Right hindlimb (tissue), 1 donor: ENCODE results near the gene PPIB.
A peak's percentile ranks its signal among the peaks of the same experiment; 100 is the strongest.

ENCODE experiments used
- DNase-seq: peaks from one replicate; pipeline ENCODE4 v3.0.0-alpha.2; 2018

Gene PPIB

DNA sequence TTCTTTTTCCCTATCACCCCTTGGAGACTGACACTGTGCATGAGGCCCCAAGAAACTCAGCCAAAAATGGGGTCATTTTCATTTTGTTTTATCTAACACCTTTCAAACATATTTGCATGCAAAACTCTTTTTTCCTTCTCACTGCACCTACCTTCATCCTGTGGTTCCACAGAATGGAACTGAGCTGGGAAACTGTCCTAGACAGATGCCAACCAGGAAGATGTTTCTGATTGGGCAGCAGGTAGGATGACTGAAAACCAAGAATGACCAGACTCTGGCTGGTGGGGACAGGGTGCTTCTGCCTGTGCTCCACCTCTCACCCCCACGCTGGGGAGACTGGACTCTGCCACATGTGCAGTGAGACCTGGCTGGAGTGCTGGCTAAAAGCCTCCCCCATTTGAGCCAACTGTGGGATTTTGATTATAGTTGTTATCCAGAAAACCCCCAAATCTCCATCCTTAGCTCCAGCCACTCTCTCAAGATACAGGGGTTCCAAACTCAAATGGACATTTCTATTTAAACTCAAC, 5.2 kb downstream of the PPIB start:
- DNase-seq: no peak

DNA sequence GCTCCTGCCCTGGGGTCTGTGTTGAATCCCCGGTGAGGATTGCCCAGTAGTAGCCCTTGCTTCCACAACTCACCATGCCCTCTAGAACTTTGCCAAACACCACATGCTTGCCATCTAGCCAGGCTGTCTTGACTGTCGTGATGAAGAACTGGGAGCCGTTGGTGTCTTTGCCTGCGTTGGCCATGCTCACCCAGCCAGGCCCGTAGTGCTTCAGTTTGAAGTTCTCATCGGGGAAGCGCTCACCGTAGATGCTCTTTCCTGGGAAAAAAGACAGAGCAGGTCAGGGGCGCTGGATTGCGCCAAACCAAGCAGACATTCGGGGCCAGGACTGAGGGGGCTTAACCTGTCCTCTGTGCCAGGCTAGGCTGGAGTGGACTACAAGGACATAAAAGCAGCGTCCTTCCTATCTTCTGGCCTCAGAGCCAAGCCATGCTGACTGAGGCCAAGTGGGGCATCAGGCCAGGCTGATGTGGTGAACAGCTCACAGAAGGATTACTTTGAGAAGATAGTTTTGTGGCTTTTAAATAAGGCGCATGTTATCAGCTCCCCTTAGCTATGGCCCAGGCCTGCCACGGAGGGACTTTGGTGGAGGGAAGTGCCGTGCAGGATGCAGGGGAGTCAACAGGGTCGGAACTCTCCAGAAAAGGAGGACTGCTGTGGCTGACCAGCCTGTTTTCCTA, 6.0 kb downstream of the PPIB start:
- no peak for DNase-seq

DNA sequence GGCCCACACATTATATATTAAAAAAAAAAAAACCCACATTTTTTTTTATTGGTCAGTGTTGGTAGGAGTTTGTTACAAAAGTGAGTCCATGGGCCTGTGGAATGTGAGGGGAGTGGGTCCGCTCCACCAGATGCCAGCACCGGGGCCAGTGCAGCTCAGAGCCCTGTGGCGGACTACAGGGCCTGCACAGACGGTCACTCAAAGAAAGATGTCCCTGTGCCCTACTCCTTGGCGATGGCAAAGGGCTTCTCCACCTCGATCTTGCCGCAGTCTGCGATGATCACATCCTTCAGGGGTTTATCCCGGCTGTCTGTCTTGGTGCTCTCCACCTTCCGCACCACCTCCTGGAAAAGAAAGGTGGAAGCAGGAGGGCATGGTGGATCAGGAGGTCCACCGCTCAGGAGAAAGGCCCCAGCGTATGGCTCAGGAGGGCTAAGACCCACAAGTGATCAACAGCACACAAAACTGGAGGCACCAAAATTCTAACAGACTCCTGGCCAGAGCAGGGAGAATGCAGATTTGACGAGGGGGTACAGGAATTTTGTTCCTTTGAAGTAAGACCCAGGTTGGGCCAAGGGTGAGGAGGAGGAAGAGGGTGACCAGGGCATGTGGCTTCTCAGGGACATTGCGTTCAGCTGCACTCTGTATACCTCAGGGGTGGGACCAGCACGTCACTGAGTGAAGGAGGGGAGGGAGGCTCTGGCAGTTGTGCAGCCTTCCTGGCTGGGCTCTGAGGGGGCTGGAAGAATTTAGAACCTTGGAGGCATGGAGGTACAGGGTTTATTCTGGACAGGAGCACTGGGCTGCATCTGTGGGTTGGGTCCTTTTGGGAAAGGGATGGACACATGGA, 6.8 kb downstream of the PPIB start:
- DNase-seq: no peak

DNA sequence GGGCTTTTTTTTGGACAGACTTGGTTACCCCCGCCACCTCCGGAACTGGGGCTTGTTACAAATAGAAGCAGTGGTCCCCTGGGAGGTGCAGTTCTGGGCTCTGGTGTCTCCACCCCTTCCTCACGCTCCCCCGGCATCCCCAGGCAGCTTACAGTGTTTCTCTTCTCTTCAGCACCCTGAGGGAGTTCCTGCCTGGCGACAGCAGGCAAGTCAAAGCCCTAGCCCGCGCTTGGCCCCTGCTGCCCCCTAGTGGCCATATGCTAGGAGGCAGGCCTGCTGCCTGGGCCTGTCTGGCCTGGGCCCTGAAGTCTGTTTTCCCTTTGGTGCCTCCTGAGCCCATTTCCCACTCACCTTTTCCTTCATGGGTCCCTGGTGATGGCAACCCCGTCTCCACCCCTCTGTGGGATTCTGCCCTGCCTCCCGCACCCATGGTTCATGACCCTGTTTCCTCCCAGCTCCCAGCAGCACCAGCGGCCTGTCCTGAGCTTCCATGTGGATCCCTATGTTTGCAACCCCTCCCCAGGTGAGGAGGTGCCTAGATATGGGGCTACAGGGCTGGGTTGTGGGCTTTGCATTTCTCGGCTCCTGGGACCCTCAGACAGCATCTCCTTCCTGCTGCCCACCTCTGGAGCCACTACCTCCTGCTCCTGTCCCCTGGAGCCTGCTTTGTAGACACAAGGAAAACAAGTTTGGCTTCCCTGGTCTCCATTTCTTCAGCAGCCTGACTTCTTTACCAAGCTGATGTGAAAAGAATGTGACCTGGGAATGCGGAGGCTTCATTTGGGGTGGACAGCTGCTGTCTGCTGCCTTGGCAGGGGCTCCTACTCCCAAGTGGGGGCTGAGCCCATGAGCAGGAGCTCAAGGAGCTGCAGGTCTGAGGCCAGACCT, 9.1 kb downstream of the PPIB start:
- DNase-seq: peak; percentile 90

DNA sequence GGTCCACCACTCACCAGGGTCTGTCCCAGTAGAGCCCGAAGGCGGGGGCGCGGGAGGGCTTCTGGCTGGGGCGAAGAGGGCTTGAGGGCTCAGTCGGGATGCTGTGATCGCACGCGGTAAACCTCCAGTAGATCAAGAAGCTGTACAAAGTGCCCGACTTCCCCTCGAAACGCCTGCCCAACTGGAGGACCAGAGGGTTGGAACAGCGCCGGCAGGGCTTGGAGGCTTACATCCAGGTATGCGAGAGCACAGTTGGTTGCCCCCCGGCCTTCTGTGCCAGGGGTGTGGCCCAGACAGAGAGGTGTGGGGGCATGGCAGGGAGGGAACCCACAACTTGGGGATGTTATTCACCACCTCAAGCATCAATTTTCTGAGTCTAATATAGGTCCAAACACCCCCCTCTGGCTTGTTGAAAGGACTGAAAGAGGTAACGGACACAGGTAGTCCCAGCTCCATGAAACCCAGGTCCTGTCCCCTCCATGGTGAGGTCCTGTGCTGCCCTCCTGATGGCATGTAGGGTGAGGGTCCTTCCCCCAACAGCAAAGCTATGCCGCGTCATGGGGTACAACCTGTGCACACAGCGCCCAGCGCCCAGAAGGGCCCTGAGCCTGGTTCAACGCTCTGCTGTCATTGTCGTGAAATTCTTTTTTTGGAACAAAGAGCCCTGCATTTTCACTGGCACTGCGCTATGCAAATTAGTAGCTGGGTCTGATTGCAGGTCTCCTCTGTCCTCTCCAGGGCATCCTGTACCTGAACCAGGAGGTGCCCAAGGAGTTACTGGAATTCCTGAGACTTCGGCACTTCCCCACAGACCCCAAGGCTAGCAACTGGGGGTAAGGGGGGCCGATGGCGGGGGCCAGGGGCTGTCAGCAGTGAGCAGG, 10.1 kb downstream of the PPIB start:
- DNase-seq: no peak

DNA sequence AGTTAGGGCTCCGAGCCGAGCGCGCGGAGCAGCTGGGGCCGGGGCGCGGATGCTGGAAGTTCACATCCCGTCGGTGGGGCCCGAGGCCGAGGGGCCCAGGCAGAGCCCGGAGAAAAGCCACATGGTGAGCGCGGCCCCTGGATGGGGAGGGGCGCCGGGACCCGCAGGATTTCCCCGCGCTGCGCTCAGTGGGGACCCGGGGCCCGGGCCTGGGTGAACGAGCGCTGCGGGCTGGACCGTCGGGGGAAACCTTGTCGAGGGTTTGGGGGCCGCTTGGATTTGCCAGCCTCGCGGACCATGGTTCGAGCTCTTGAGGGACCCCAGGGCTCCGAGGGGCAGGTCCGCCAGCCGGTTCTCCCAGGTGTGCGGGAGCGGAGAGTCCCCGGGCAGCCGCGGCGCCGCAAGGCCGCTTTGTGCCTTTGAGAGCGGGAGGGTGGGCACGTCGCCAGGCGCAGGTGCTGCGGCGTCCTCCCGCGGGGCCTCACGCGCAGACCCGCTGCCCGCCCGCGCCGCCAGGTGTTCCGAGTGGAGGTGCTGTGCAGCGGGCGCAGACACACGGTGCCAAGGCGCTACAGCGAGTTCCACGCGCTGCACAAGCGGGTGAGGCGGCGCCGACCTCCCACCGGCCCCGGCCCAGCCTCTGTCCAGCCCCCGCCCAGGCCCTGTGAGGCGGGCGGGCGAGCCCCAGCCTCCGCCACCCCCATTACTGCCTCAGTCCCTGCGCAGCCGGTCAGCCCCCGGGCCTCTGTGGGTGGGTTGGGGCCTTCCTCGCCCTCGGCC, 10.9 kb downstream of the PPIB start, which contains the start of gene SNX22:
SNX22 (plus strand) TSS at position 5 of the 780 bp plus-strand sequence; CDS start at position 50, 45 bp downstream.
- no peak for DNase-seq

DNA sequence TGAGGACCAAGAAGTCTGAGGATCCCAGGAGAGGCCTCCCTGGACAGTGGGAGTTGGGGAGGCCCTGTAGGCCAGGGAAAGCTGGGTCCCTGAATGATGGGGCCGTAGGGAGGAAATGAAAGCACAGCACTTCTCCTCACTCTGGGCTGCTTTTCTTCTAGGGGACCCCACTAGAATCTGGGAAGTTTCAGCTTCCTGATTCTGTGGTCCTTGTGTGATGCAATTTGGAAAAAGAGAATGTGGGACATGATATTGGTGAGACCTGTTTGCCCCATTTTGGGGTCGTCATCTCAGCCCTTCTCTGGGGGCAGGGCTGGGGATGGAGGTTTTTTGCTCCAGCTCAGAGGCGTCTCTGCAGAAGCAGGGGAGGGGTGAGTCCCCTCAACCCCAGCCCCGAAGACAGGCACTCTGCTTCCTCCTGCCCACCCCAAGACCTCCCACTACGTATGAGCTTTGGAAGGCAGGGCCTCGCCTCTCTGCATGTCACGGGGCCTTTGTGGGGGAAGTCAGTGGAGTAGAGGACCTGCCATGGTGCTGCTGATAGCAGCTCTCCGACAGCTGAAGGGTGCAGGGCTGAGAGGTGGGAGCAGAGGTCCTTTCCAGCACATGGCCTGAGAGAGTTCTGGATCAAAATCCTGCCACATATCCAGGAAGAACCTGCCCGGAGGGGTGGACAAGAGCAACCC, 12.8 kb downstream of the PPIB start:
- DNase-seq: no peak

DNA sequence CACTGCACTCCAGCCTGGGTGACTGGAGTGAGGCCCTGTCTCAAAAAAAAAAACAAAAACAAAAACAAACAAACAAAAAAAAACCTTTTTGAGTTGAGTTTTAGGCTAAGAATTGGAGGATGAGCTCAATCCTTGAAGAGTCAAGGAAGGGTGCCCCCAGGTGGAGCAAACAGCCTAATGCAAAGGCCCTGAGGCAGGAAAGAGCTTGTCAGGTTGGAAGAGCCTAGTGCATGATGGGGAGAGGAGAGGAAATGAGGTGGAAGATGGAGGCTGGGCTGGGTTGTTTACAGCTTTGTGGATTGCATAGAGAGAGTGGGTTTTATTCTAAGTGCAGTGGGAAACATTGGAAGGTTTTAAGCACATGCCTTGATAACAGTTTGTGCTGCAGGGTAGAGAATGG, 13.4 kb downstream of the PPIB start:
- DNase-seq: no peak

DNA sequence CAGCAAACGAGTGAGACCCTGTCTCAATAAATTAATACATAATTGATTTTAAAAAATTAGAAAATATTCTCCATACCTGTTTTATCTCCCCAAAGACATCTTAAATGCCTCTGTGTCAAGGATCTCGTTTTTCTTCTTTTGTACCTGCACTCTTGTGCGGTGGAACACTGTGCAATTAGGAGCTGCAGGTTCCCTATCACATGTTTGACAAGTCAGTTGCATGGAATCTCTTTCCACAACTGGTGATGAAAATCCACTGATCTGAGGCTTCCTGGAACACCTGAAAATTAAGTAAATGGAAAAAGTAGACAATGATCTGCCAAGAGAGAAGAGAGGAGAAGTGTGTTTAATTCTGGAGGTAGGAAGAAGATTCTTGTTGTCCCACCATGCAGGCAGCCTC, 14.2 kb downstream of the PPIB start:
- no peak for DNase-seq

DNA sequence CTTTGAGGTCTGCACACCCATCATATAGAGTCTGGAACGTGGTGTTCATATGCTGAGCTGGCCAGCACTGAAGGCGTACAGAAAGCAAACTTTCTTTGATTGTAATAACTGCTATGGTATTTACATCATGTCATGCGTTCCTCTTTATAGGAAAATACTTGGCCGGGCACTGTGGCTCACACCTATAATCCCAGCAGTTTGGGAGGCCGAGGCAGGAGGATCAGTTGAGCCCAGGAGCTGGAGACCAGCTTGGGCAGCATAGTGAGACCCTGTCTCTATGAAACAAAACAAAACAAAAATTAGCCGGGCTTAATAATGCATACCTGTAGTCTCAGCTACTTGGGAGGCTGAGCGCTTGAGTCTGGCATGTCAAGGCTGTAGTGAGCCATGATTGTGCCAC, 14.7 kb downstream of the PPIB start:
- DNase-seq: no peak

DNA sequence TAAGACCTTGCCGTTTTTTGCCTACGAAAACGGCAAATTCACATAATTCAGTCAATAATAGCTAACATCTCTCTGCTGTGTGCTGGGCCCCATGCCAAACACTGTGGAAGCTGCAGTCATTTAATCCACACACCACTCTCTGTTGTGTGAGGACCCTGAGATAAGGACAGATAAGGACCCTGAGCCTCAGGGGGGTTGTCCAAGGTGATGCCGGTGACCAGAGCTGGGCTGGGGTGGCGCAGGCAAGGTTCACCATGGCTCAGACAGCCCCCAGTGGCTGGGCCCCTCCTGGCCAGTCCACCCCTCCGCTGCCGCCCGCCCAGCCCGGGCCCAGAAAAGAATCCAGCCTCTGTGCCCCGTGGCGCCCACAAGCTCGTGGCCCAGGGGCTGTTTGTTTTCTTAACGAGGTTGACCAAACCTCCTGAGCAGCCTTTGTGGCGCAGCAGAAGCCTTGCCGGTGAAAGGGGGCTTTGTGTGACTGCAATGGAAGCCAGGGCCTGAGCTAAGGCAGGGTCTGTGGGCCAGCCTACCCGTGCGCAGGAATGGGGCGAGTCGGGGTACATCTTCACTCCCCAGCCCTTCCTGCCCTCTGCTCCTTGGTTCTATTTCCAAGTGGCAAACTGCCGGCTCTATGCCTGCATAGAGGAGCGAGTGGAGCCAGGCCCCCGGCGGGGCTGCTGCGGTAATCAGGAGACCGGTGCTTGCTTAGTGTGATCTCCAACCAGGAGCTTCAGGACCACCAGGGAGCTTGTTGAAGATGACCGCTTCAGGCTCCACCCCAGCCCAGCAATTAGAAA, 15.7 kb downstream of the PPIB start:
- no peak for DNase-seq

DNA sequence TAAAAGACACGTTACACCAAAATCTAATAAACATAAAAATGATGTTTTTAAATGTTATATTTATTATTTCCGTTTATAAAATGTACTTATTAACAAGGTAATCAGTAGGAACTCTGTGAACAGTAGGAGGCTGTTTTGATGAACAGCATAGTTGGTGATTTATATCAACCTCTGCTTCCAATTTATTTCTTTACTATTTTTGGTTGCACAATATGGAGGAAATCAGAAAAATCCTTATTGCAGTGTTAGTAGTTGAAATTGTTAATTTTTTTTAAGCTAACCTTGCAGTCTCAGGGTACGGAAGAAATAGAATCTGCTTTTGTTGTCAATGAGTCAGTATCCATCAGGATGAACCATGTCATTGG, 16.3 kb downstream of the PPIB start:
- DNase-seq: no peak

DNA sequence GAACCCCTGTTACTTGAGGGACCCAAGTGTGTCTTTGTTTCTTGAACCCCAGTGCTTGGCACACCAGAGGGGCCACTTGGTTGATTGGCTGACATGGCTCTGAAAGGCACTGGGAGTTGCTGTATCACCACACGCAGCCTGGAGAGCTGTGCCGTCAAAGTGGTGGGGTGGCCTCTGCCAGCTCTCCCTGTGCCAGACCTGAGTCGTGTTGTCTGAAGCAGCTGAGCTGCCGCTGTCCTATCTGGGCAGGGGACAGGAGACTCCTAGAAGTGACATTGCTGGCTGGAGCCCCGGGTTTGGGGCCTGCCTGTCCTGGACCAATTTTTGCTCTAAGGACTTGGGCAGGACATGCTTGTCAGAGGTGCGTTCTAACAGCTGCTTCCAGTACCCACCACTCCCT, 16.8 kb downstream of the PPIB start:
- no peak for DNase-seq

DNA sequence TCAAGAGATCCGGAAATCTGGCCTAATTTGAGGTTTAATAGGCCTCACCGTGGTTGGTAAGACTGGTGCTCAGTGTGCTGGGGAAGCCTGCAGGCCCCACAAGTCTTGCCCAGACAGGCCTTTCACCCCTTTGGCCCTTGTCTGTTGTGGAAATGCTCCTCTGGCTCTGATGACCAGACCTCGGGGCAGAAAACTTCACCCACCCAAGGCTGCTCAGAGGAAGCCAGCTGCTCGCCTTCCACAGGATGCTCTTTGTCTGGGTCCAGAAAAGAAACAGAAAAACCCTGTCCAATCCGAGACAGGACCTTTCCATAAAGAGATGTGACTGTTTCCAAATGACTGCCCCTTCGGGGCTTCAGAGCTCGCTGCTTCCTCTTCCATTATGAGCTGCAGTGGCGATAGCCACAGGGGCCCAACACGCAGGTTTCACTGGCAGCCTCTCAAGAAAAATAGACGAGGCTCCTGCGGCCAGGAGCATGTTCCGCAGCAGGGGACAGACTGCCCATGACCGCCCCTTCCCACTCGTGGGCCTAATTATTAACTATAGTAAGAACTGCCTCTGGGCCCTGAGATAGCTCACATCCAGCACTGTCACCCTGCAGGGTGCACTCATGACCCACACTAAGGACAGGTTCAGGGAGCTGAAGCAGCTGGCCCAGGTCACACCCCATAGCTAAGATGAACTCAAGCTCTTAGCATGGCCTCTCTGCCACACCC, 18.1 kb downstream of the PPIB start:
- DNase-seq: no peak

DNA sequence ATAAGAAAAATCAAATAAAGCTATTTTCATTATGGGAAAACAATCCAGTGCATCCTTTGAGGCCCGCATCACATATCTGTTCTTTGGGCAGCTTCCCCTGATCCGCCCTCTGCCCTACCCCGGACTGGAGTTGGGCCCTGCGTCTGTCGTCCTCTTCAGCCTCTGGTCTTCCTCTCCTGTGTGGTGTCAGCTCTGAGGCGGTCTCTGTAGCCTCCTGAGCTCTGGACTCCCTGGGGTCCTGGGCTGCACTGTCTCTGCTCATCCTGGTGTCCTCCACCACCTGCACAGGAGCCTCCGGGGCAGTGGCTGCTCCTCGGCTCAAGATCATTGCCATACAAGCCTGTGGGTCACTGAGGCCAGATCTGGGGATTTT, 18.6 kb downstream of the PPIB start:
- DNase-seq: no peak

DNA sequence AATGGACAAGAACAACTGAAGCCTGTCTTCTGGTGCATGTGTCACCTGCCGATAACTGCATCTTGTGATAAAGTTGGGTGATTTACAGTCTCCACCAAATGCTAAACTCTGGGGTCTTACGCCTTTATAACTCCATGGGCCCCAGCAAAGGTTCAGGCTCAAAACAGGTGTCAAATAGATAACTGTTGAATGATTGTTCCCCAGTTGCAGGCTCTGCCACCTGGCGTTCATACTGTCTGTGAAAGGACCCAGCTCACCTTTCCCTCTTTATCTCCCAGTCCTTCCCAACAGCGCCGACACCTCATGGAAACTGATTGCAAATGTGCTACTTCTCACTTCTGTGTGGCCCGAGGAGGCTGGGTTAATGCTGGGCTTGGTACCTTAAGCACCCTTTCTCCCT, 19.5 kb downstream of the PPIB start:
- no peak for DNase-seq

DNA sequence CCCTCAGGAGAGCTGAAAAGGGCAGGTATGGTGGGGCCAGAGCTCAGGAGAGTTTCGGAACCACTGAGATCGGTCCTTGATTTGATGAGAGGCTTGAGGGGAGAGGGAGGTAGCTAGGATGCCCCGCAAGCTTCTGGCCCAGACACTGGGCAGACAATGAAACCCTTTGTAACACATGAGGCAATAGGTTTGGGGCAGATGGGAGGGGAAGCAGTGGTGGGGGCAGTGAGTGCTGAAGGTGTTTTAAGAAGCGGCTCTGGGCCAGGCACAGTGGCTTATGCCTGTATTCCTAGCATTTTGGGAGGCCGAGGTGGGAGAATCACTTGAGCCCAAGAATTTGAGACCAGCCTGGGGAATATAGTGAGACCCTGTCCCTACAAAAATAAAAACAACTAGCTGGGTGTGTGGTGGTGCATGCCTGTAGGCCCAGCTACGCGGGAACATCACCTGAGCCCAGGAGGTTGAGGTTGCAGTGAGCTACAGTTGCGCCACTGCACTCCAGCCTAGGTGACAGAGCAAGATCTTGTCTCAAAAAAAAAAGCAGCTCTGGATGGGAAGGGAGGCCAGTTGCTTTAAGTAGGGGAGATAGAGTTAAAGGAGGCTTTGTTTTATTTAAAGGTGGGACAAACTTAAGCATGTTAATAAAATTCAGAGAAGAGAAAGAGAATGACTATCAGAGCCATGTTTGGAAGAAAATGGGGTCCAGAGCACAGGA, 20.9 kb downstream of the PPIB start:
- DNase-seq: no peak

DNA sequence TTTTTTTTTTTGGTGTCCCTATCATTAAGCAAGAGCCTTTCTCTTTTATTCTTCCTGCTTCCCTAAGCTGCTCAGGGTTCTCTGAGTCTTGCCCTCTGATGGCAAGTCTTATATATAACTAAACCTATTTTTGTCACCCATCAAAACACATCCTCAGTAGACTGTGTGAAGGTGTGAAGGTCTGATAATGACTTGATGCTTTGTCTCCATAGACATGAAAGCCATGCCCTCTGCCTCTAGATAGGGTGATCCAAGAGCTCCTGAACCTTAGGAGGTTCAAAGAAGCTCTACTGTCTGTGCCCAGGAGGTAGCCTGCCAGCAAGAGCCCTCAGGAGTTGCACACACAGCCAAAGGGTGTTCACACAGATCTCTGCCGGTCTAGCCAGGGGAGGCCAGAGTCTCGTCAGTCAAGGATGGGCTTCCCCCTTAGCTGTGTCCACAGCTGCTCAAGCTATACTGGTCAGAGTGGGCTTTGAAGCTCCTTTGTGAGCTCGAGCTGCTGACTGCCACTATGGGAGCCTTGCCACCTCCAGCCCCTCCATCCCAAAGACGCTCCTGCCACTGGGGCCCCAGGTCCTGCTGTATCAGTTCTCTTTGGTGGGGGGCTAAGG, 24.4 kb downstream of the PPIB start:
- DNase-seq: no peak
